Measurements from ENCODE around the gene SLC18A2. TPM values are rescaled to one million over a fixed set of nuclear protein-coding genes. Genes with fewer than 3 reads are reported as not detected.

Gene SLC18A2
- polyA plus RNA-seq, 1 donor: 0.29 TPM

DNA sequence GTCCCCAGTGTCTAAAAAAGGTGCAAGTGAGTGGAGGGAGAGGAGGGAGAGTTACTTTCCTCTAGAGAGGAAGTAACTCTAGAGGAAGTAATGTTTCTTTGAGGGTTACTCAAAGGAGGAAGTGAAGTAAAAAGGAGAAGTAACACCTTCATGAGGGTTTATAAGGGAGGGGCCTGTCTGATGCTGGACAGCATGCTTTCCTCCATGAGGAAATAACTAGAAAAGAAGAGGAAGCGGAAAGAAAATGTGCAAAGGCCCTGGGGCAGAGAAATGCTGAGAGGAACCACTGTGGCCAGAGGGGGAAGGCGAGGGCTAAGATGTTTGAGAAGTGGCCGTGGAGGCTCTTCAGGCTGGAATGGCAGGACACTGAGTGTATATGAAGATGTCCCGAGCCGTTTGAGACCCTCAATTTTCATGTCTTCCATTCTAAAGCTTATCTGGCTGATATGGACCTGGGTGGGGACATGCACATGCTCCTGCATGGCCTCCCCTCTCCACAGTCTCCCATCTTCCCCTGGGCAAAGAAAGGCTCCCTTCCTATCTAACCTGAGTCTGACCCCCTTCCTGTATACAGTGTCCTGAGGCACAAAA, 3.4 kb upstream of the SLC18A2 start:
- no peak for DNase-seq (ENCODE audit: low read depth)

DNA sequence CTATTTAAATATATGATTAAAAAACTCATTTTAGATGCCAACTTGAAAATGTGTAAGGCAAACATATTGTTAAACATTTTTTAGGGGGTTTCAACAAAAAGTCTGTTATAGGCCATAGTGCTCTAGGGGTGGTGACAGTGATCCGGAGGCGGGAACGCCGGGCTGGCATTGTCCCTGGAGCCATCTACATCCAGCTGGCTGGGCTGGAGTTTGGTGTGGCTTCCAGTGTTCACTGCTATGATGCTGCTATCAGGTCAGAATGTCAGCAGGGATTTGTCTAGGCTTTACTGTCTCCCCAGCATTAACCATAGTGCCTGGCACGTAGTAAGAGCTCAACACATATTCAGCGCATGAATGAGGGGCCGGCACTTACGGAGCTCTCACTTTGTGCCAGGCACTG, 1.9 kb upstream of the SLC18A2 start:
- DNase-seq (ENCODE audit: low read depth): no peak

DNA sequence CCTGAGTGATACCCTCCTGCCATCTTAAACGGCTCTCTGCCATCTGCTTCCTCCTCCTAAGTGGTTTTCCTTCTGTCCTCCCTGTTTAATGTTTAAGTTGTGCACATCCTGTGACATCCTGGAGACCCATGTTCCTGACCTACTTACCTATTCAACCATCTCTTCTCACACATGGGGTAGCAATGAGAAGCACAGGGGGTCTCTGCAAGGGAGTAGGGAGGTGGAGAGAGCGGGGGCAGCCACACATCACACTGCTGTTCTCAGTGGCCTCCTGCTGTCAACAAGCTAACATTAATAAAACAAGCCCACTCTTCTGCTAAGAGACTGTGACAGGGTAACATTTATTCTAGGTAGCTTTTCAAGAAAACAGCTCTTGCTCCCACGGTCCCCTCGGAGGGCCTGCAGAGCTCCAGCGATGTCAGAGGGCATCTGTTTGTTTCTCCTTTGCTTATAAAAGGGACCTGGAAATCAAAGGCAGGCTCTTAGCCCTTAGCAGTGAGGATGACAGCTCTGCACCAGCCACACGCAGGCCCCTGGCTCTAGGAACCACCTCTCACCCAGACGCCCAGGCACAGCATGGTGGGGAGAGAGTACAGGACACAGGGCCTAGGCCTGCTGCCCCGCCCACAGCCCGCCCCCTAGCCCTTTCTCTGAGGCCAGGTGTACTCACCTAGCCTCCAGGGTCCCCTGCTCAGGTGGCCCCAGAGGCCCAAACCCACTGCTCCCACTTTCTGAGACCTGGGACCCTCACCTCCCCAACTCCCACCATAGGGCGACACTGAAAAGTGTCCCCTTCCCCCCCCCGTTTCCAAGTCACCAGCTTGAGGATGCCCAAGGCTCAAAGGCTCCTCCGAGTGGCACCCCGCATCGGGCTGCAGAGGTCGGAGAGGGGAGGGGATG, 943 bp upstream of the SLC18A2 start:
- DNase-seq (ENCODE audit: low read depth): no peak

DNA sequence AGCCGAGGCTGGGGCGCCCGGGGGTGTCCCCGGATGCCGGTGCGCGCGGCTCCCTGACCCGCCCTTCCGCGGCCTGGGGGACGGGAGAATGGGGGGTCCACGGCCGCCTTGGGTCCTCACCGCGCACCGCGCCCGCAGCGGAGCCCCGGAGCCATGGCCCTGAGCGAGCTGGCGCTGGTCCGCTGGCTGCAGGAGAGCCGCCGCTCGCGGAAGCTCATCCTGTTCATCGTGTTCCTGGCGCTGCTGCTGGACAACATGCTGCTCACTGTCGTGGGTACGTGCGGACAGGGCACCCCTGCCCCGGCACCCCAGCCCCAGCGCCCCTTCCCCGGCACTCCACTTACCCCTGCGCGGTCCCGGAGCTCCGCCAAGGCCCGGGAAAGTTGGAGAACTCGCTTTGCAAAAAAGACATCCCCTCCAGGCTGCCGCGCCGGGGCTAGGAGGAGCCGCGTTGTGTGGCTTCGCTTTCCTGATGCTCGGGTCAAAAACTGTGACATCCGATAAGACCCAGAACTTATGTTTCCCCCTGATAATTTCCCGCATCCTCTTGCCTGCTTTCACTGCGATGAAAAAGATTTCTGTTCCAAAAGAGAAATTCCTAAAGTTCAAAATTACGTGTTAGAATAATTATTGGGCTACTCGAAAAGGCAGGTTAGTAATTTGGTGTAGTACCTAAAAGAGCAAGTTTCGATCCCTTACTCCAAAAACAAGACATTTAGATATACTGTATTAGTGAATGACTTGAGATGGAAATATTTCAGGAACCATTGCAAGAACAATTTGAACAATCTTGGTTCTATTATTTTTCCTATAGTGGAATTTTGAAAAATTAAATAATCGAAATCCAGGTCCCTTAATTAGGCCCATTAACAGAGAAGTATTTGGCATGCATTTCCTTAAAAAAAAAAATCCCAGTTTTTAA, 888 bp downstream of the SLC18A2 start:
- DNase-seq (ENCODE audit: low read depth): no peak

DNA sequence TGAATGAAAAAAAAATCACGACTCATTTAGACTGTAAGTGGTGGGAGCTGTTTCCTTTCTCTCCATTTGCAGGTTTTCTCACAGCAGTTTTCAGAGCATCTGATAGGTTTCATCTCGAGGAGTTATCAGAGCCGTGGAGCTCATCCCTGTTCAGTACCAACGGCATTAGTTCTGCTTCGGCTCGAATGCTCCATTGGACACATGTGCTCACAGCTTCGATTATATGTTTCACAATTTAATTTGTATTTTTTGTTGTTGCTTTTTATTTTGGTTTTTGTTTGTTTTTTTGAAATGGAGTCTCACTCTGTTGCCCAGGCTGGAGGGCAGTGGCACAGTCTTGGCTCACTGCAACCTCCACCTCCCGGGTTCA, 1.5 kb downstream of the SLC18A2 start:
- no peak for DNase-seq (ENCODE audit: low read depth)

DNA sequence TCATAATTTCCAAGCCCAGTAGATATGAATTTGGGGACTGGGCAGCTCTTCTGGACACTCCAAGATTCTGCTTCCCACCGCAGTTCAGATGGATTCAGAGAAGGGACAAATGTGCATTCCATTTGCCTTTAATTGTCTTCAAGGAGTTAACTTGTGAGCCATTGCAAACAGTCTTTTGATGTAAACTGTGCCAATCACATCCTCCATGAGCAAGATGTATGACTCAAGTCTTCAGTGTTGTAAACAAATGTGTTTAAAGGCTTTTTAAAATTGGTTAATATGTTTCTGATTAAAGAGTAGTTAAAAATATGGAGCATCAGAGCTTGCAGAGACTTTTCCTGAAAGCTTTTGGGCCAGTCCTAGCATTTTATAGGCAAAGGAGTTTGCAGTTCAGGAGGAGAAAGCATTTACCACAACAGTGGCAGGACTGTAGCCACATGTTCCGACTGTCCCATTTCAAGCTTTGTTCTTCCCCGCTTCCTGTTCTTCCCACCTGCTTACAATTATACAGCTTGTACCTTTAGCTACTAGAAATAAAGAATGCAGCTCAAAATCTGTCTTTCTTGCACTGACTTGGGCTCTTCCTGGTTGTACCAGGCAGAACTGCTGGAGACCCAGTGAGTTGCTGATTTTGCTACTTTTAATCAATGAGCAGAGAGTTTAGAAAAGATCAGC, 6.2 kb downstream of the SLC18A2 start:
- no peak for DNase-seq (ENCODE audit: low read depth)

DNA sequence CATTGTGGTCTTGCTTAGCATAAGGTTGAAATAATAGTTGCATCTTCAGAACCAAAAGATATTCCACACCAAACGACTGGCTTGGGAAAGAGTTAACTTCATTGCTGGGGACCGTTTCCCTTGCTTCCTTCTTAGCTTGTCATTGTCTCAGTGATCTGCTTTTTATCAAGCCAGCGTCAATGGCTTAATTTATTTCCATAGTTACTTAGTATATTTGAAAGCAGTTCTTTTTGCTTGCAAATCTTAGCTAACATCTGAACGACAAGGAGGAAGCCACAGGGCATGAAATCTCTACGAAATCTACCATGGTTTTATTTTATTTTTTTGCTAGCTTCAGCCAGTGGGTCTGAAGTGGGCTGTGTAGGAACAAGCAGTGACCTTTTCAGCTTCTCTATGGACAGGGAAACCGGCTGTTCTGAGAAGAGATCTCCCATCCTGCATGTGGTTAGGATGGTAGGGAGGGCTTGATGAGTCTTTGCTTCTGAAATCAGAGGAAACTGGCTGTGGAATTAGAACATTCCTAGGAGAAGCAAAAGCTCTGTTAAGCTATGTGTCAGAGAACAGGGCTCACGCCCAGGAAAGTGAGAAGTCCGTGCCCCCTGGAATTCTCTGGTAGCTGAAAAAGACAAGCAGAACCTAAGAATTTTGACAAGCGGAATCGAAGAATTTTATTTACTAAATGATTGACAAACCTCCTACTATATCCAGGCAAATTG, 8.0 kb downstream of the SLC18A2 start:
- no peak for DNase-seq (ENCODE audit: low read depth)

DNA sequence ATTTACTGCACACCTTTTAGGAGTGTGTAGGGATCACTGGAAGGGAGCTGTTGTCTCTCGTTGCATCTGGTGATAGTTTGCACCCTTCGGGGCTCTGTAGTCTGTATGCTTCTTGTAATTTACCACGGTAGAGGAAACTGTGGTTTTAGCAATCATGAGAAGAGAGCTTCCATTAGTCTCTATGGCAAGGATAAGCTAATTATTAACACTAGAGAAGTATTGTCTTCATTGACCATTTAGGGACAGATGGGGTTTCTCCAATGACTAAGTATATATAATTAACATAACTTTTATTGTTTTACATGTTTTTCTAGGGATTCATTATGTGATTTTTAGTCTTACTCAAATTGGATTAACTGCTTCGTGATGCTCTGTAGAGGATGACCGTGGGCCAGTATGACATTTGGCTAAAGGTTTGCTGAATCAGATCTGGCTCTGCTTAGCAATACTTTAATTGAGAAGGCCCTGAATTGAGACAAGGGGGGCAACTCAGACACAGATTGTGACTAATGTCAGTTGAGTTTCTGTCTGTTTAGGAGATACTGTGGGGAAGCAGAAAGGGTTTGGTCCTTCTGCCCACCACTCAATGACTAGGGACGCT, 8.7 kb downstream of the SLC18A2 start:
- DNase-seq (ENCODE audit: low read depth): no peak

DNA sequence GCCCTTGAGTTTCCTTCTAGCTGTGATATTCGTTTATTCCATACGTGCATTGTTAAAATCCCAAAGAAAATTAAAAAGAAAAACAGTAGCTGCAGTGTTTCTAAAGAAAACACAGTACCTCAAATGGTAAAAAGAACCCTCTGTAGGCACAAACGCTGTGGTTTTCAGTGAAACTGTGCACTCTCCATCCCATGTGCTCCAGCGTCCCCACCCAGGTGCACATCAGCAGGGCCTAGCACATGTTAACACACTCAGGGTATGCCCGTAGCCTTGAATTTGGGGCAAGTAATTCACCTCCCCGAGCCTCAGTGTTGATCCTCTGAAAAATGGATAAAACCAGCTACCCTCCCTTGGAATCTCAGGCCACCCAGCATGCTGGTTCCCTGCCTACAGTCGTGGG, 9.5 kb downstream of the SLC18A2 start:
- DNase-seq (ENCODE audit: low read depth): no peak

DNA sequence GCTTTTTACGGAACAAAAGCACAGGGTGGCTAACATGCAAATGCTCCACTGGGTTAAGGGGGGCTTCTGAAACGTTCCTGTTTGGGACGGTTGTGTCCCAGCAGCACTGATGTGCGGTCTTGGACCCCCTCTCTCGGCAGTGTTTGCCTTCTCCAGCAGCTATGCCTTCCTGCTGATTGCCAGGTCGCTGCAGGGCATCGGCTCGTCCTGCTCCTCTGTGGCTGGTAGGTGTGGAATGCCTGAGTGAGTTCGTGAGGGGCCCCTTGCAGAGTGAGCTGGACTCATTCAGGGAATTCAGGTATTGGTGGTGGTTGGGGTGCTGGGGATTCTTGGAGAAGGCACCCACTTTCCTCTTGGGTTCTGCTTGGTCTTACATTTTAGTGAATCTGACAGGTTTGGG, 13.0 kb downstream of the SLC18A2 start:
- DNase-seq (ENCODE audit: low read depth): no peak

DNA sequence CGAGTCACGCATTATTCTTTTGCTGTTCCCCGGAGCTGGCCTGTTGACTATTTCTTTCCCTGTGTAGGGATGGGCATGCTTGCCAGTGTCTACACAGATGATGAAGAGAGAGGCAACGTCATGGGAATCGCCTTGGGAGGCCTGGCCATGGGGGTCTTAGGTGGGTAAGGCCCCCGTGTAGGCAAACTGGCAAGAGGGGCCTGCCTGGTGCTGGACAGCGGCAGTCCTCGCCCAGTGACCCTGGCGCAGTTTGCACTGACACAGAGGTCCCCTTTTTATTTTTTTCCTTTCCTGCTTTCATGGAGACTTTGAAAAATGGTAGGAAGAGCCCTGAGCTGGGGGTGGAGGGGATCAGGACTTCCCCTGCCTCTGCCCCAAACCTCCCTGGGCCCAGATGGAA, 13.4 kb downstream of the SLC18A2 start:
- no peak for DNase-seq (ENCODE audit: low read depth)

DNA sequence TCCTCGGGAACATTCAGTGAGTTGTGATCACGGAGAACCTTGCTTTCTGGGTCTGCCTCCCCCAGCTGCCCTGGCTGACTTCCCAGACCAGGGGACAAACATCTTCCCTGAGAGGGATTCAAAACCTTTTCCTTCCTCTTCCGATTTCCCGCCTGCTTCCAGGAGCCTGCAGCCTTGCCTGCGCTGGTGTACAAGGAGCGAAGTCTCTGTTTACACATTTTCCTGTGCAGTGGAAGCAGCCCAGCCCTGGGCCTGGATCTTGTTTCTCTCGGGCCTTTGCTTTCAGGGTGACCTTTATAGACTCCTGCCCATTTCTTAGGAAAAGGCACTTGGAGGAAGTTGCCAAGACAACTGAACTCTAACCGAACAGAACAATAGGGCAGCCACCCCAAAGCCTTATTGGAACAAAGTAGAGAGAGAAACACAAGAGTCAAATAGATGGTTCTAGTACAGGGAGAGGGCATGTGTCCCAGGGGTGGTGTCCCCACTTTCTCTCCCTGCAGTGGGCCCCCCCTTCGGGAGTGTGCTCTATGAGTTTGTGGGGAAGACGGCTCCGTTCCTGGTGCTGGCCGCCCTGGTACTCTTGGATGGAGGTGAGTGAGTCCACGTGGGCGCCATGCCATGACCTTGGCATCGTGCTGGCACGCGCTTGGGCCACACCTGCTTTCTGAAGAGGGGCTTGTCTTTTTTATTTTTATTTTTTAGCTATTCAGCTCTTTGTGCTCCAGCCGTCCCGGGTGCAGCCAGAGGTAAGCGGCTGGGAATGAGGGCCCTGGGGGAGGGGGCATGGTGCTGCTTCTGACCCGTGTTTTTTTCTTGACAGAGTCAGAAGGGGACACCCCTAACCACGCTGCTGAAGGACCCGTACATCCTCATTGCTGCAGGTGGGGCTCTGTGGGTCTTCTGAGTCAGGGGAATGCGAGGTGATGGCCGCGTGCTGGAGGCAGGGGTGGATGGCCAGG, 14.1 kb downstream of the SLC18A2 start:
- DNase-seq (ENCODE audit: low read depth): no peak

DNA sequence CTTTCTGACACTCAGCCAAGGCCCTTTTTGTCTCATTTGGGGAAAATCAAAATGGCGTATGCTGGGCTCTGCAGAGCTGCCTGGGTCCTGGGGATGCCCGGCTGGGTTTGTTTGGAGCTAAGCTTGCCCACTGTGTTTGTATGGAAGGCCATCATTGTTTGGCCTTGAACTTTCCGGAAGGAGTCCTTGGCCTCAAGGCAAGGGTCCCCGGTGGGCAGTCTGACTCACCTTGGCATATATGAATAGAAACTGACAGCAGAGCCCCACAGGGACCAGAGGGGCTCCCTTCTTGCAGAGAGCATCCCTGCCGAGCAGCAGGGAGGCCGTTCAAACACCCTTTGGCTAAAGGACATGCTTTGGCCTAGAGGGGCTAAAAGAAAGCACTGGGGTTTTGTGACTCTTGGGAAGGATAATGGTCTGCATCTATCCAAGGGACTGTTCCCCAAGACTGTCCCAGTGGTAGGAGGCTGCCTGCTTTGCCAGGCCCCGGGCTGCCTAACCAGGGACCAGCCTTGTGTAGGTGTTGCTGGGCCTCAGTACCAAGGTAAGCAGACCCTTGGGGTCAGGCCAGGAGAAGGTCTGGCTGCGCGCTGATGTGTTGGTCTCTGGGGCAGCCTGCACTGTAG, 15.0 kb downstream of the SLC18A2 start:
- no peak for DNase-seq (ENCODE audit: low read depth)

DNA sequence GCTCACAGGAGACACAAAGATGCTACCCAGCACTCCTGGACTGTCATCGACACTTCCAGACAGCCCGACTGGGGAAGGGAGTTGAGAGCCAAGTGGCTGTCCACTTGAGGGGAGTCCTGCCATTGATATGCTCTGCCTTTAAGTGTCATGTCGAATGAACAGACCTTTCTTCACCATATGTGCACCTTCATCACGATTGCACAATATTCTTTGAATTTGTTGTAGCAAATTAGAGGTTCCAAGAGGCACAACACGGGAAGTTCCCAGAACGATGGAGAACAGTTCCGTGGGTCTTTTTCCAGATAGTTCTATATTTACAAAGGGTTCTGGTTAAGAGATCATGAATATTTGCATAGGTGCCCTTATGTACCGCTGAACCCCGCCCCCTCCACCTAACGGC, 16.0 kb downstream of the SLC18A2 start:
- no peak for DNase-seq (ENCODE audit: low read depth)

DNA sequence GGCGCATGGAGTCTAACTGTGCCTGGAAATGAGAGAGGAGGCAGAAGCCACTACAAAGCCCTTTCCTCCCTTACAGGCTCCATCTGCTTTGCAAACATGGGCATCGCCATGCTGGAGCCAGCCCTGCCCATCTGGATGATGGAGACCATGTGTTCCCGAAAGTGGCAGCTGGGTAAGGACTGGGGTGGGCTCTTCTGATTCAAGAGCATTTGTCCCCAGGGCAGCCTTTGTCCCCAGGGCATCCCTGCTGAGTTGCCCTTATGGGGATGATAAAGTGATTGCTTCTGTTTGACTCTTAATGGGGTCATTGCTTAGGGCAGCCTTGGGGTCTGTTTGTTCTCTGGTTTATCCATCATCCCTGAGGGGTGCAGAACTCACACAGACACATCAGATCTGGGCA, 16.8 kb downstream of the SLC18A2 start:
- no peak for DNase-seq (ENCODE audit: low read depth)

DNA sequence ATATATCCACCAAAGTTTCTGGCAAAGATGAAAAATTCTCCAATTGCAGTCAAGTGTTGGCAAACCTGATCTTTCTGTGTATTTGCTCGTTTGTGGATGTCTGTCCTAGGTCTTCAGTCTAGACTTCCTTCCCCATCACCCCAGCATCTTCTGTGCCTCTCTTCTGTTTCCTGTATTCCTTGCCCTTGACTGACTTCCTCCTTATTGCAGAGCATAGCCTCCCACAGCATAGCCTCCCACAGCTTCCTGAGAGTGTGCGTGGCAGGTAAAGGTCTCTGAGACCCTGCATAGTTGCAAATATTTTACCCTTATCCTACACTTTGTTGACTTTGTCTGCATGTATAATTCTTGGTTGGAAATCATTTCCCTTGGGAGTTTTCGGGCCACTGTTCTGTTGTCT, 18.4 kb downstream of the SLC18A2 start:
- DNase-seq (ENCODE audit: low read depth): no peak

DNA sequence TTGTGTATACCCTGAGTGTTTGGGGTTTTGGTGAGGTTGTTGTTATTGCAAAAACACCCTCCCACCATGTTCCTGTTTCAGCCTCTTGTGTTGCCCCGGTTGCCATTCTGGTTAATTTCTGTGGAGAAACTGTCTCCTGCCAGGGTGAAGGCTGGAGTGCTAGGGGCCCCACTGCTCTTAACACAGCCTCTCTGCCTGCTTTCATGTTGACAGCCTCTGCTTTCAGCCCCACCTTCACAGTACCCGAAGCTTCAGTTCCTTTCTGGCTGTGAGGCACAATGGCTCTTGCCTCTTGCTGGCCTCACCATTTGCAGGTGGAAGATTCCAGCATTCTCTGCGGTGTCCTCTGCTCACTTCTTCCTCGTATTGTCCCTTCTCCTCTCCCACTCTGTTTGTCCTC, 19.2 kb downstream of the SLC18A2 start:
- DNase-seq (ENCODE audit: low read depth): no peak

DNA sequence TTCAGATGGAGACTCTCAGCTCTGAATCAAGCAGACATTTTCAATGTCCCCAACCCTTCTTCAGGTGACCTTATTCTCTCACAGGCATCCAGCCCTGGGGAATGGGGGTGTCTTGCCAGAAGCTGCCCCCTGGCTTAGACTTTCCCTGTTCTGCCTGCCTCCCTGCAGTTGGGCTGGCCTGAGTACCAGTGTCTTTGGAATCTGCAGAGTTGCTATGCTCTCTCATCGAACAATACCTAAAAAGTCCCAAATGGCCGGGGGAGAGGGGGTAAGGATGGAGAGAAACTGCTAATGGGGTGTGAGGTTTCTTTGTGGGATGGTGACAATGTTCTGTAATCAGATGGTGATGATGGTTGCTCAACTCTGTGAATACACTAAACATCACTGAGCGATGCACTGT, 20.6 kb downstream of the SLC18A2 start:
- no peak for DNase-seq (ENCODE audit: low read depth)

DNA sequence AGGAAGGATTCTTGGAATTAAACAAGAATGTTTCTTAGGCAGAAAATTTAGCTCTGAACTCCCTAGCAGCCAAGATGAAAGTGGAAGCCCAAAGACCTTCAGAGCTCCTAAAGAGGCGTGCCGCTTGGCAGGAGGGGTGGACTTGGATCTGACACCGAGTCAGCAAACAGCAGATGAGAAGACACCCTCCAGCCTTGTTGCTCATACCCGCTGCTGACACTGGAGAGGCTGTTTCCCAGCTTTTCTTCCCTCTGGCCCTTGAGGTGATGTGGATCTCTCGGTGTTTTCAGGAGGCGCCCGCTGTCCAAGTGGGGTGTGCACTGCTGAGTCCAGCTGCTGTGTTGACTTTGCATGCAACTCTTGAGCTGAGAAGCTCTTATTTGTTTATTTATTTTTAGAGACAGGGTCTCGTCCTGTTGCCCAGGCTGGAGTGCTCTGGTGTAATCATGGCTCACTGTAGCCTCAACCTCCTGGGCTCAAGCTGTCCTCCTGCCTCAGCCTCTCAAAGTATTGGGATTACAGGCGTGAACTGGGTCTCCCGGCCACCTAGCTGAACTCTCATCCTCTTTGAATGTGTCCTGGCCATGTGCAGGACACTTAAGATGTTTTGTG, 21.5 kb downstream of the SLC18A2 start:
- no peak for DNase-seq (ENCODE audit: low read depth)

All from forelimb muscle (tissue), 1 donor.